Activated CD4-positive, alpha-beta T cell treated with anti-CD3 and anti-CD28 coated beads for 1 hour (primary cell): ENCODE results near the gene STRA8.

Source experiments
- DNase-seq: peaks from one replicate; pipeline ENCODE4 v3.0.0-alpha.2; 2020

Gene STRA8

GRCh38 chr7:135233570-135233969 lies at the start of gene STRA8:
Gene STRA8 (plus strand): TSS chr7:135233838. CDS start chr7:135240525, 6,687 bp downstream.
- DNase-seq, result no peak

- DNase-seq, result no peak
Observed at GRCh38 chr7:135184254-135184841, 49.3 kb upstream of the STRA8 start.

DNA sequence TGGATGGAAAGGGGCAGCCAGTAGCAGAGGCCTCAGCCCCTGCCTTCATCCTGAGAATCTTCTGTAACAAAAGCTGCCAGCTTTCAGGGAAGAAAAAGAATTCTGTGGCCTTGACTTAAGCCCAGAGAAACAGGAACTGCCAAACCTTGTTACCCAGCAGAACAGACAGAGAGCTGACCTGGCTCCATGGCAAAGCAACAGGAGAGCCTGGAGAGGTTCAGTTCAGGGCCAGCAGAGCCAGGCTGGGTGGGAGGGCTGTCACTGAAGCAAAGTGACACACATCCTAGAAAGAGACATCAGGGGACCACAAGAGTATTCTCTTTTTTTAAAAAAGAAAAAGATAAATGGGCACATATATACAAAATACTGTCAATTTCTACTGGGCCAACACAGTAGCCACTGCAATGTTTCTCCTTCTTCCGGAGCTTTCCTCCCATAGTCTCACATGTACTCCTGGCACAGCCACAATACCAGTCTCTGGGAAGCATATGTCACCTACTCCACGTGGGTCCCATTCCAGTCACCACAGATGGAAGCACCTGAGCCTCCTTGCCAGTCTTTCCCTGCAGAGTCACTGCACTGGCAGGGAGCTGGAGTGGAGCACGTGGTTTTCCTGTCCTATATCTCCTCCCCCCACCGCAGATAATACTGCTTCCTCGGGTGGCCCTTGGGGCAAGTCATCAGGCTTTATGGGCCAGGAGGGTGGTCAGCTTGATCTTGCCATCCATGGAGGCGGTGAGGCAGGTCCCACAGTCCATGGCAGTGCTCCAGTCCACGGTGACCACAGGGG lies 48.0 kb upstream of the STRA8 start:
- DNase-seq, result no peak

DNA sequence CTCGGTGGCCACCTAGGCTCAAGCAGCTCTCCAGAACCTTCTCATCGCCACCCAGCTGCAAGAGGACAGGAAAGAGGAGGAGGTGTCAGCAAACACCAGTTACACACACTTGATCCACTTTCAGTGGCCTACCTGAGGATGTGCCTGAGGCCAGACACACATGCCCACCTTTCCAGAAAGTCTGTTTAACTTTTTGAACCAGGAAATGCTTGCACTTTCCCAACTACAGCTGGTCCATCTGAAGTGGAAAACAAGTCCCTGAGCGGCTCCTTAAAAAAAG lies 47.4 kb upstream of the STRA8 start:
- no peak for DNase-seq

GRCh38 chr7:135186841-135187253 lies 46.8 kb upstream of the STRA8 start:
- no peak for DNase-seq

DNA sequence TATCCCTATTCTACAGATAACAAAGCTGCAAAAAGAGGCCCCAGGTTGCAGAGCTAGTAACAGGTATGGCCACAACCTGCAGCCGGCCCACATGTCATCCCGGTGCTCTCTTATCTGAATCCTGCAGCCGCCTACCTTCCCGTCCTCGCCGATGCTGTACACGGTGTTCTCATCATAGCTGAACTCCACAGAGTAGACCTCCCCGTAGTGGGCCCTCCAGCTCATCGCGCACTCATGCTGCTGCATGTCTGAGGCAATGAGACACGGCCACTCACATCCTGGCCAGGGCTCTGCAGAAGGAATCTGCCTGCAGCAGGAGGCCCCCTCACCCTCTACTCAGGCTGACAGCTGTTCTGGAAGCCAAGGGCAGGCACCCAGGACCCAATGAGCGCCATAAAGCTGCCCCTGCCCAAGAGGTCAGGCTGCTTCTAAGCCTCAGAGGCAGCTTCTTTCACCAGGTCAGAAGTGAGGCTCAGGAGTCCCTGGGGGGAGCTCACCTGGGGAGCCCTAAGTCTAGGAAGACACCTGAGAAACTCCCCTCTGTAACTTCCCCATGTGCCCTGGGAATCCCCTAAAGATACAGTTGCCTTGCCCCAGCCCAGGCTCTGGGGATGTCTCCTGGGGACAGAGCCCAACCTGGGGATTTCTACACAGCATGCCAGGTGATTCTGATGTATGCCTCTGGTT lies 45.2 kb upstream of the STRA8 start:
- no peak for DNase-seq

- no peak for DNase-seq
Observed at GRCh38 chr7:135189221-135189662, 44.4 kb upstream of the STRA8 start.

- no peak for DNase-seq
Observed at GRCh38 chr7:135189961-135190360, 43.7 kb upstream of the STRA8 start.

DNA sequence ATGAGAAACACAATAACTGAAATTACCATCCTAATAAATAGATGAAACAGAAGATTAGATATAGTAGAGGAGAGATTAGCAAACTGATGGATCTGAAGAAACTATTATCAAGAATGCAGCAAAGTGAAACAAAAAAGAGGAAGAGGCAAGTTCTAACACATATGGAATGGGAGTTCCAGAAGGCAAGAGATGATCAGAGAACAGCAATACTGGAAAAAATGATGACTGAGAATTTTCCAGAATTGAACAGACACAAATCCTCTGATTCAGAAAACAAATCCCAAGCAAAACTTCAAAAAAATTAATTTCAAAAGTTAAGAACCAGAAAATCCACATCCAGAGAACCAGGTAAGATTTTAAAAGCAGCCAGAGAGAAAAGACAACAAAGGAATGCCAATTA lies 42.9 kb upstream of the STRA8 start:
- no peak for DNase-seq

DNA sequence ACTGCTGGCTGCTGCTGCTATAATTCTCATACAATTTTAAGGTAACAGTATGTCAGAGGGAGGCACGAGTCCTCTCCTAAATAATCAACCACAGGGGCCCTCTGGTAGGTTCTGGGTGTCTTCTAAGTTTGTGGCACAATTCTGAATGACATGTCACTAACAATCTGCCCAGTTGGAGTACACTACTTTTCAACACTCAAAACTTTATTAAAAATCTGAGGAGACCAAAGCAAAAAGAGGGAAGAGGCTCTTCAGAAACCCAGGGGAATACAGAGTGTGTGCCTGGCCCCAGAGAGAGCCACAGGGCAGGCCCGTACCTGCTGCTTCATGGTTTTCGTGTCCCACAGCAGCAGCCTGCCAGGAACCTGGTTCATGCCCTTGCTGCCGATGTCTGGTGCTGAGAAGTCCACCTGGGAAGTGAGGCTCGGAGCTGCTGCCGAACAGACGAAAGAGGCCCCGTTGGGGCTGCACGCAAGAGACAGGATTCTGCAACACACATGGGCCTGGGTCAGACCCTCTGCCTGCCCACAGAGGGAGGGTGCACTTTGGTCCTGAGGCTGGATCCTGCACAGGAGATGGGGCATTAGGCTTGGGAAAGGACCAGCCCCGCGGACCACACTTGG lies 40.6 kb upstream of the STRA8 start:
- no peak for DNase-seq

GRCh38 chr7:135193615-135194081 lies 40.0 kb upstream of the STRA8 start:
- no peak for DNase-seq

DNA sequence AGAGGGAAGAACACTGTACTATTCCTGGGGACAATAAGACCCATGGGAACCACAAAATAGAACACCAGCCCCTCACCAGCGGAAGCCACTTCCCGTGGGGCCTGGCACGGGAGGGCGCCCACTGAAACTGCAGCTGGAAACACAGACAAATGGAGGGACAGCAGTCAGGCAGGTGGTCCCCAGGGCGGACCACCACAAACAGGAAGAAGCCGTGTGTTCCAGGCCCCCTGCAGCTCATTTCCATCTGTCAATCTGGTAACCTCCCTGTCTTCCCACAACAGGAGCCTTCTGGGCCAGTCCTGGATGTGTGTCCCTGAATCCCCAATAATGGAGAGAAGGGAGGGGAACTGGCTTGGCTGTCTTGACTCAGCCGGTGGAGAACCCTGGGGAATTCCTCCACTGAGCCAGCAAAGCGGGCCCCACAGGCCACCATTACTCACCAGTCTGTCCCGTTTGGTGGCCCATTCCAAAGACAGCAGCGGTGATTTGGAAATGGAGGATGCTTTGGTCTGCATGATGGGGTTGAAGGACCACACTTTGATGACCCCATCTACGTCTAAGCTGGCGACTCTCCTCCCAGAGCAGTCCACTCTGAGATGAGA lies 39.0 kb upstream of the STRA8 start:
- no peak for DNase-seq

DNA sequence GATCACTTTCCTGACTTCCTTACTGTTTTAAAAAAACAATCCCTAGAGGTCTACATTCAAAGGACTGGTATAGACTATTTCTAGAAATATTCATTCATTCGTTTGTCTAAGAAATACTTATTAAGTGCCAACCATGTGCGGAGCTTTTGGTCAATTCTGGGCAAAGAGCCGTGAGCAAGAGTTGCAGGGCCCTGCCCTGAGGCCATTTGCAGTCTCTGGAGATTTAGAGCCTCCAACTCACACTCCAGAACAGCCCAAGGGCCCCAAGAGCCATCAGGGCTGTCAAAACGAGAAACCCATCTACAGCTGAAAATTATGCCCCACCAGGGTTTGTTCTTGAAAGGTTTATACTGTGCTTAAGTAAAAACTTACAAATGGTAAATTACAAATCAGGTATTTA lies 38.5 kb upstream of the STRA8 start:
- DNase-seq, result no peak

DNA sequence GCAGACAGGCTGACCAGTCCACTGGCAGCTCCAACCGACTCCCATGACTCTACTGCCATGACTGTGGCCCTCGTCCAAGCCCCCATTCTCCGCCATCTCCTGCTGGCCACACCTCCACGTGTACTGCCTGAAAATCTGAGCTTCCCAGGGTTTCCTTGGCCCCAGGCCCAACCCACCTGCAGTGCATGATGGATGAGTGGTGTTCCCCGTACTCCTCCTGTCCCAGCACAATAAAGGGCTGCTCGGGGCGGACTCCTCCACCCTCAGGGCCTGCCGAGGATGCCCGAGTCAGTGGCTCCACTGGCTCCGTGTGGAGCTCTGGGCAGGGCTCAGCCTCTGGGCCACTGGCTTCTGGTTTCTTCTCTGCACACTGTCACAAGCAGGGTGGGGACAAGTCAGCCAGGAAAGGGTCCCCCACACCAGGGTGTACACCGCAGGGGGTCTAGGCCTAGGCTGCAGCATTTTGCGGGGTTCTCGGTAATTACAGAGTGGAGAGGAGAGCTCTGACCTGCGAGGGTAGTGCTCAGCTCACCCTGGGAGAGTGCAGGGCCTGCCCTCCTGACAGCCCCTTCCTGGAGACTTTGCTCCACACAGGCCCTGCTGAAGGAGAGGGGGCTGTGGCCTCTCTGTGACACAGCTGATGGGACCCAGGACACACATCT lies 37.5 kb upstream of the STRA8 start:
- DNase-seq, result no peak

- DNase-seq, result no peak
Observed at GRCh38 chr7:135197343-135197742, 36.3 kb upstream of the STRA8 start.

DNA sequence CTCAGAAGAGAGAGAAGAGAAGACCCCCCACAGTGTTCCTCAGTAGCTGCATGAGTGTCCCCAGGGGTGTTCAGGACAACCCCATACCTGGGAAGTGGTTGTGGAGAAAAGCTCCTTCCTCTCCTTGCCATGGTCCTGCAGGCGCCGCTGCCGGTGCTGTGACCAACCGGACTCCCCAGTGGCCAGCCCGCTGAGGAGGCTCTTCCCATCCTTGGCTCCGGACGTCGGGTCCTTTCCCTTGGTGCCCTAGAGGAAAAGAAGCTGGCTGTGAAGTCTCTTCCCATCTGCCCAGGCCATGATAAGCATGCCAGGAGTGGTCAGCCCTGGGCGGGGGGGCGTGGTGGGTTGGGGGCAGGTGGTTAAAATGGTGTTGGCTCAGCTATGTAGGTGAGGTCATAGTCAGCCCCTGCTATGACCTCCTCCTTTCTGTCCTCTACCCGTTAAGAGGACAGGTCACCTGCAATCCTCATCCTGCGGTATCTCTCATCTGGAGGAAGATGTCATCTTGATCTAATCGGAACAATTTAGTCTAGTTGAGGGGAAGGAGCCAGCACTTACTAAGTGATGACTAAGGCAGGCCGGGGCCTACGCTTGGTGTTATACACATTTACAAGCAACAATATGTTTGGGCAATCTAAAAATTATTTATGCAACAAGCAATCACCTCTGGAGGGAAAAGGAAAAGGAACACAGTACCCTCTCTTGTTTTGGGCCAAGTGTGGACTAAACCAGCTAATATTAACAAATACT lies 35.6 kb upstream of the STRA8 start:
- no peak for DNase-seq

DNA sequence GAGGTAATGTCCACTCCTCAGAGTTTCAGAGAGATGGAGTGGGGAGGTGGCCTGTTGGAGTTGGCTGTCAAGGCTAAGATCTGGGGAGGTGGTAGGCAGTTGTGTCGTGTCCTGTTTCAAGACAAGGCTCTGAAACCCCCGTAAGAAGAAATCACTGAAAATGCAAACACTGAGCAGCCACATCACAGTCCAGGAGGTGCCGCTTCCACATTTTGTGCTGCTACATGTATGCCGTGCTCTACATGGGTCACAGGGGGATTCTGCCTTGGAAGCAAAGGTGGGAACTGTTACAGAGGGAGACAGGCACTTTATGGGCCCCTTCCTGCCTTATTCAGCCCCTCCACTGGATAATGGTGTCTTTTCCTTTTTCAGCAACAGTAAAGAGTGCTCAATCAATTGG lies 34.2 kb upstream of the STRA8 start:
- DNase-seq, result no peak

GRCh38 chr7:135200821-135201331 lies 32.8 kb upstream of the STRA8 start:
- no peak for DNase-seq

DNA sequence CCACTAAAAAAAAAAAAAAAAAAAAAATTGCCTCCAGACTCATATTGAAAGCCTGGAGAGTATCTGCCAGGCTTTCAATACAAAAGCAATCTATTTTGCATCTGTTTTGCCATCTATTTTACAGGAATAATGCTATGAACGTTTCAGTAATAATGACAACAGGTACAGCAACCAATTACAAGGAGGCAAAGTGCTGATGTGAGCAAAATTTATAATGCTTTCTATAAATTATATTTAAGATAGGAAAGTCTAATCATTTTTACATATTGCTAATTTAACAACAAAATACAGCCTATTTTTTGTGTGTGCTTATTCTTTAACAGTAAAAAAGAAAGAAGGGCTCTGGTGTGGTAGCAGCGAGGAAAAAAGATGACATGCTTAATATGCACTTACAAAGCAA lies 32.3 kb upstream of the STRA8 start:
- no peak for DNase-seq

- DNase-seq, result no peak
Observed at GRCh38 chr7:135204341-135204749, 29.3 kb upstream of the STRA8 start.

DNA sequence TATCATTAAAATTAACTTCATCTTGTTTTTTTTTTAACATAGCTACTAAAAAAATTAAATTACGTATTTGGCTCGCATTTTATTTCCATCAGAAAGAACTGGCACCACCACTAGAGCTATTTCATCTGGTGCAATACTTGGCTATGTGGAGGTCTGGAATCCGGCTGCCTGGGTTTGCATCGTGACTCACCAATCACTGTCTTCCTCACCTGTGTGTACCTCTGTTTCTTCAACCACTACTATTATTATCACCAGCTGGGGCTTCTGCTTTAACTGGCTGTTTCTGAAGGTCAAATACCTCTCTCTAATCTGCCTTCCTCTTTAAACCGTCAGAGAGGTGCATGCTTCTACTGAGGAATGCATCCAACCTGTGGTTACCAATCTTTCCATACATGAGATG lies 28.8 kb upstream of the STRA8 start:
- no peak for DNase-seq

DNA sequence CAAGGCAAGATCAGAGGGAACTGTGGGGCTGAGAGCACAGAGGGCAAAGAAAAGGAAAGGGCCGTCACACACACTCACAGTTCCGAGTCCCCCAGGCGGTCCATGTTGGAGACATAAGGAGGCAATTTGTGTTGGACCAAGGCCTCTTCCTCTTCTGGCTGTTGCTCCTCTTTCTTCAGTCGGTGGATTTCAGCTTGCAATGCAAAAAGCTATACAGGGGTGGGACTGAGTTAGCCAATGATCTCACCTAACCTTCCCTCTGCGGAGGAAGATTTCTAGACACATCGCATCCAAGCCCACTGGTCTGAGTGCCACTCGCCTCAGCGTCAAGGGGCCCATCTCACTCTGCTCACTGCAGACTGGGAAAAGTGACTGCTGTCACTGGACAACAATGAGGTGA lies 27.8 kb upstream of the STRA8 start:
- no peak for DNase-seq
